T-cell (primary cell): ENCODE results near the gene WAPL. TPM values are rescaled to one million over a fixed set of nuclear protein-coding genes. Genes with fewer than 3 reads are reported as not detected.
A peak's percentile ranks its signal among the peaks of the same experiment; 100 is the strongest.

Experiments
- ATAC-seq, 4 experiments: fragments of 200-7000 bp in 3 of 4; fragments of 150-1000 bp in 1 of 4; cut with Tn5 transposase; replicated peaks in 1 of 4; 1 replicate in 3 of 4; 2 replicates in 1 of 4; pipeline ENCODE4 v1.10.0; 2021; ENCODE audit warnings: moderate library complexity in 3 of 4, mild to moderate bottlenecking in 2 of 4, moderate number of reproducible peaks in 1 of 4
- CTCF ChIA-PET, 2 donors: fragments of 300-600 bp; sonication (Branson Sonifier 250); formaldehyde crosslinking; loops; one replicate each; lab custom pipeline; 2022; ENCODE audit warnings: antibody characterized with exemption in 2 of 2; lab: Charles Lee
- POLR2A ChIA-PET, 2 donors: fragments of 300-600 bp; sonication (Branson Sonifier 250); formaldehyde crosslinking; loops; one replicate each; lab custom pipeline; 2022; ENCODE audit warnings: antibody characterized with exemption in 2 of 2; lab: Charles Lee
- DNase-seq, 35 experiments: peaks; one replicate each; pipeline versions ENCODE4 v3.0.0 to v3.0.0-alpha.2; 2013 to 2023
- H3K27ac ChIP-seq: one replicate; pipeline ENCODE4 v1.5.1; 2013; ENCODE audit warnings: low read length
- H3K27me3 ChIP-seq, 2 experiments: replicated peaks in 1 of 2; 1 replicate in 1 of 2; 2 replicates in 1 of 2; pipeline versions ENCODE4 v1.6.1 to v1.7.0; 2013; ENCODE audit warnings: low read length in 1 of 2, mixed read lengths in 1 of 2; ENCODE audit not compliant: control insufficient read depth in 2 of 2, insufficient read depth in 2 of 2; ENCODE audit errors: extremely low read depth in 1 of 2
- H3K36me3 ChIP-seq, 2 donors: 1 replicate in 1 of 2; 2 replicates in 1 of 2; pipeline versions ENCODE4 v1.6.1 to v1.7.0; 2013; ENCODE audit warnings: low read length in 1 of 2; ENCODE audit not compliant: control insufficient read depth in 2 of 2, insufficient read depth in 1 of 2; ENCODE audit errors: extremely low read depth in 1 of 2
- H3K4me1 ChIP-seq, 2 experiments: 1 replicate in 1 of 2; 2 replicates in 1 of 2; pipeline versions ENCODE4 v1.6.1 to v1.7.0; 2013; ENCODE audit warnings: low read length in 2 of 2, mixed read lengths in 1 of 2; ENCODE audit not compliant: insufficient read depth in 2 of 2, control insufficient read depth in 1 of 2; ENCODE audit errors: extremely low read depth in 1 of 2
- H3K4me3 ChIP-seq, 2 donors: 1 replicate in 1 of 2; 2 replicates in 1 of 2; pipeline versions ENCODE4 v1.5.1 to v1.7.0; 2013; ENCODE audit warnings: mild to moderate bottlenecking in 2 of 2, low read length in 1 of 2, moderate library complexity in 1 of 2; ENCODE audit not compliant: control insufficient read depth in 1 of 2; ENCODE audit errors: extremely low read depth in 1 of 2
- H3K9me3 ChIP-seq: 2 replicates; pipeline ENCODE4 v1.7.0; 2013
- H3K27ac Mint-ChIP-seq, 2 donors: one replicate each; pipeline ENCODE4 v1.8.0; 2020 to 2021; ENCODE audit warnings: mild to moderate bottlenecking in 2 of 2, mixed read lengths in 2 of 2
- H3K27me3 Mint-ChIP-seq, 2 donors: one replicate each; pipeline ENCODE4 v1.8.0; 2021 to 2022; ENCODE audit warnings: mixed read lengths in 2 of 2
- H3K36me3 Mint-ChIP-seq: one replicate; pipeline ENCODE4 v1.8.0; 2021; ENCODE audit warnings: mixed read lengths
- H3K4me1 Mint-ChIP-seq, 3 donors: one replicate each; pipeline ENCODE4 v1.8.0; 2020 to 2022; ENCODE audit warnings: mixed read lengths in 3 of 3, mild to moderate bottlenecking in 1 of 3
- H3K4me3 Mint-ChIP-seq, 3 donors: one replicate each; pipeline ENCODE4 v1.8.0; 2020 to 2022; ENCODE audit warnings: mild to moderate bottlenecking in 3 of 3, mixed read lengths in 3 of 3, moderate library complexity in 3 of 3
- H3K9me3 Mint-ChIP-seq, 3 donors: one replicate each; pipeline ENCODE4 v1.8.0; 2020 to 2022; ENCODE audit warnings: mixed read lengths in 3 of 3
- WGBS: methylation state at CpG from one replicate; pipeline ENCODE4 v1.1.5; 2013; ENCODE audit warnings: missing lambda C conversion rate; ENCODE audit not compliant: insufficient coverage; 5-methylcytosine and 5-hydroxymethylcytosine counted together
- total RNA-seq, 35 experiments: library from RNA in 6 of 35; stranded (reverse) in 6 of 35; fragments of 120-200 nt in 1 of 35; gene quantifications; one replicate each; pipeline versions ENCODE4 v1.2.1 to v1.2.4 and lab custom pipeline; 2013 to 2026

Gene WAPL
- total RNA-seq, 5 donors from 2014 or later (not counting 1 experiment from before 2014, with no cell fraction given), result 43.2 to 46.5 (median 44.8) TPM

- H3K9me3 Mint-ChIP-seq, result no peaks in the 10 kb centered on the region
- ChIA-PET POLR2A (no interaction called here), CTCF (interaction anchor here in 1 of 2 donors (0.6 kb wide), 1 partner anchor 68 kb away, joined by 4 read pairs; no protein-coding TSS in a partner anchor)
- peaks cover 3 to 71% of the 10 kb centered on the region in 2 donors for H3K36me3 ChIP-seq
- H3K4me3 Mint-ChIP-seq, result no peak overlapping the region
- H3K27ac ChIP-seq, result no peak overlapping the region
- no peak overlapping the region for H3K4me3 ChIP-seq
- no peaks in the 10 kb centered on the region for H3K4me1 ChIP-seq
- peak overlapping the region; percentile 12 to 17 for H3K27ac Mint-ChIP-seq
- DNase-seq, result no peak
- ATAC-seq, result no peak
- H3K4me1 Mint-ChIP-seq, result no peaks in the 10 kb centered on the region
- H3K27me3 ChIP-seq, result no peaks in the 10 kb centered on the region
- H3K9me3 ChIP-seq, result no peaks in the 10 kb centered on the region
- WGBS, result 93% methylated on average over 3 of the region's 10 CpGs
- H3K27me3 Mint-ChIP-seq, result no peaks in the 10 kb centered on the region
- peaks cover 54% of the 10 kb centered on the region for H3K36me3 Mint-ChIP-seq
These were observed 59.4 kb downstream of the WAPL start for GRCh38 chr10:86461963-86462804.

- no peaks in the 10 kb centered on the region for H3K27me3 Mint-ChIP-seq
- Histone ChIP-seq H3K4me1 (peaks cover 7 to 9% of the 10 kb centered on the region in 2 experiments), H3K27ac (no peak overlapping the region), H3K27me3 (no peaks in the 10 kb centered on the region), H3K4me3 (no peak overlapping the region), H3K9me3 (no peaks in the 10 kb centered on the region), H3K36me3 (peaks cover 9 to 48% of the 10 kb centered on the region in 2 donors)
- H3K36me3 Mint-ChIP-seq, result peaks cover 62% of the 10 kb centered on the region
- POLR2A ChIA-PET, result interaction anchor here (0.6 kb wide), 2 partner anchors 53 to 146 kb away, joined by 3 read pairs; no protein-coding TSS in a partner anchor
- no CpG with 5 or more reads among the region's 4 CpGs for WGBS
- H3K9me3 Mint-ChIP-seq, result no peaks in the 10 kb centered on the region
- H3K4me3 Mint-ChIP-seq, result no peak overlapping the region
- peaks cover 32 to 37% (median 35%) of the 10 kb centered on the region in 3 donors for H3K4me1 Mint-ChIP-seq
- no peak for DNase-seq
- CTCF ChIA-PET, result interaction anchor here in 1 of 2 donors (0.7 kb wide), 1 partner anchor 89 kb away, joined by 3 read pairs; no protein-coding TSS in a partner anchor
- ATAC-seq, result no peak
- H3K27ac Mint-ChIP-seq, result no peak overlapping the region
These were observed 70.0 kb downstream of the WAPL start for GRCh38 chr10:86451604-86451960.

GRCh38 chr10:86450806-86451603, 70.6 kb downstream of the WAPL start:
- H3K4me3 Mint-ChIP-seq, result no peak overlapping the region

GRCh38 chr10:86449926-86450558, 71.5 kb downstream of the WAPL start:
- H3K9me3 Mint-ChIP-seq, result no peaks in the 10 kb centered on the region
- no peaks in the 10 kb centered on the region for H3K27me3 Mint-ChIP-seq
- 70% methylated on average over 5 of the region's 7 CpGs for WGBS
- H3K36me3 ChIP-seq, result peaks cover 9 to 60% of the 10 kb centered on the region in 2 donors
- H3K4me1 Mint-ChIP-seq, result peaks cover 34 to 37% (median 35%) of the 10 kb centered on the region in 3 donors
- DNase-seq, result no peak
- H3K36me3 Mint-ChIP-seq, result peaks cover 62% of the 10 kb centered on the region
- no peak overlapping the region for H3K4me3 Mint-ChIP-seq
- CTCF ChIA-PET, result no interaction called here
- no peaks in the 10 kb centered on the region for H3K27me3 ChIP-seq
- no peaks in the 10 kb centered on the region for H3K9me3 ChIP-seq
- no peak overlapping the region for H3K27ac ChIP-seq
- H3K4me1 ChIP-seq, result peaks cover 7 to 9% of the 10 kb centered on the region in 2 experiments
- POLR2A ChIA-PET, result interaction anchor here in 1 of 2 donors (0.7 kb wide), 1 partner anchor 80 kb away, joined by 3 read pairs; no protein-coding TSS in a partner anchor
- ATAC-seq, result no peak
- H3K27ac Mint-ChIP-seq, result peak overlapping the region; percentile 69 to 85
- no peak overlapping the region for H3K4me3 ChIP-seq

More at GRCh38 chr10:86450806-86451603, 70.6 kb downstream of the WAPL start:
- Mint-ChIP-seq H3K4me1 (peaks cover 34 to 37% (median 35%) of the 10 kb centered on the region in 3 donors), H3K9me3 (no peaks in the 10 kb centered on the region), H3K27me3 (no peaks in the 10 kb centered on the region), H3K27ac (peak overlapping the region in 1 of 2 donors; percentile 11), H3K36me3 (peaks cover 65% of the 10 kb centered on the region)
- CTCF ChIA-PET, result interaction anchor here in 1 of 2 donors (0.7 kb wide), 1 partner anchor 89 kb away, joined by 3 read pairs; no protein-coding TSS in a partner anchor
- ATAC-seq (no peak), DNase-seq (no peak)
- no peaks in the 10 kb centered on the region for H3K27me3 ChIP-seq
- no peaks in the 10 kb centered on the region for H3K9me3 ChIP-seq
- no peak overlapping the region for H3K4me3 ChIP-seq
- H3K36me3 ChIP-seq, result peaks cover 9 to 51% of the 10 kb centered on the region in 2 donors
- peaks cover 7 to 9% of the 10 kb centered on the region in 2 experiments for H3K4me1 ChIP-seq
- POLR2A ChIA-PET, result interaction anchor here in 1 of 2 donors (0.6 to 0.7 kb wide), 2 partner anchors 52 to 79 kb away, joined by 3 read pairs; no protein-coding TSS in a partner anchor
- WGBS, result no CpG with 5 or more reads among the region's 7 CpGs
- no peak overlapping the region for H3K27ac ChIP-seq

- CTCF ChIA-PET, result no interaction called here
- POLR2A ChIA-PET, result no interaction called here
- DNase-seq (no peak), ATAC-seq (no peak)
- H3K4me3 Mint-ChIP-seq, result no peak overlapping the region
- WGBS, result no CpG with 5 or more reads among the region's 1 CpG
- H3K9me3 Mint-ChIP-seq, result no peaks in the 10 kb centered on the region
- Histone ChIP-seq H3K4me1 (peaks cover 7 to 9% of the 10 kb centered on the region in 2 experiments), H3K27ac (no peak overlapping the region), H3K27me3 (no peaks in the 10 kb centered on the region), H3K4me3 (no peak overlapping the region), H3K36me3 (peaks cover 3 to 62% of the 10 kb centered on the region in 2 donors), H3K9me3 (no peaks in the 10 kb centered on the region)
- H3K27me3 Mint-ChIP-seq, result no peaks in the 10 kb centered on the region
- H3K4me1 Mint-ChIP-seq, result peaks cover 32 to 37% (median 34%) of the 10 kb centered on the region in 3 donors
- peaks cover 73% of the 10 kb centered on the region for H3K36me3 Mint-ChIP-seq
- H3K27ac Mint-ChIP-seq, result peak overlapping the region; percentile 24 to 72
These were observed 74.2 kb downstream of the WAPL start for GRCh38 chr10:86447432-86447831.
